G401.6 (cell line): ENCODE measurements around the gene PPTC7.
"Not testable (repeated sequence)": the region's sequence is repeated elsewhere in the genome, so short reads cannot be mapped to it uniquely, and the experiment has no call there.

Source experiments
- FAIRE-seq: peaks from 2 replicates; lab custom pipeline; 2012; peaks lifted over from hg19 to GRCh38; lab: Jason Lieb, UNC

PPTC7 gene

DNA sequence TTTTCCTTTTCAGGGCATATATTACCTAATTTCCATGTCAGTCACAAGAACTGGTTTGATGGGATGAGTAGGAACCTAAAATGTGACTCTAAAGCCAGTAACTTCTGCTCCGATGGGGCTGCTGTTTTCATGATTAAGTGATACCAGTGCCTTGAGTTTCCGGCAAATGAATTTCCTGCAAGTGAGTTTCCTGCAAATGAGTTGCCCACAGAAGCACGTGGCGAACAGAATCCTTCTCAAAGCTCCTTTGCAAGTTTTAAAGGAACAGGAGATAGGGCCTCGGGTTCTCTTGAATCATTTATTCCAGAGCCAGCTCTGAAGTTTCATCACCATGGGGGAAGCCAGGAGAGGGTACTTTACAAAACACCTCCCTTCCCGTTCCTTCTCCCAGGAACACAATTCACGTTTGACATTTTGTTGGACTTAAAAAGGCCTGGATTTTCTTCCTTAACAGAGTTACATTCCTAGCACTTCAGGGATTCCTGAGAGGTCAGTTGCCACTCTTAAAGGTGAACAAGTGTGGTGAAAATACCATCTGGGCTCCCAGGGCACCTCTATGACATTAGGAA lies 2.2 kb upstream of the PPTC7 start:
- FAIRE-seq = no peak

DNA sequence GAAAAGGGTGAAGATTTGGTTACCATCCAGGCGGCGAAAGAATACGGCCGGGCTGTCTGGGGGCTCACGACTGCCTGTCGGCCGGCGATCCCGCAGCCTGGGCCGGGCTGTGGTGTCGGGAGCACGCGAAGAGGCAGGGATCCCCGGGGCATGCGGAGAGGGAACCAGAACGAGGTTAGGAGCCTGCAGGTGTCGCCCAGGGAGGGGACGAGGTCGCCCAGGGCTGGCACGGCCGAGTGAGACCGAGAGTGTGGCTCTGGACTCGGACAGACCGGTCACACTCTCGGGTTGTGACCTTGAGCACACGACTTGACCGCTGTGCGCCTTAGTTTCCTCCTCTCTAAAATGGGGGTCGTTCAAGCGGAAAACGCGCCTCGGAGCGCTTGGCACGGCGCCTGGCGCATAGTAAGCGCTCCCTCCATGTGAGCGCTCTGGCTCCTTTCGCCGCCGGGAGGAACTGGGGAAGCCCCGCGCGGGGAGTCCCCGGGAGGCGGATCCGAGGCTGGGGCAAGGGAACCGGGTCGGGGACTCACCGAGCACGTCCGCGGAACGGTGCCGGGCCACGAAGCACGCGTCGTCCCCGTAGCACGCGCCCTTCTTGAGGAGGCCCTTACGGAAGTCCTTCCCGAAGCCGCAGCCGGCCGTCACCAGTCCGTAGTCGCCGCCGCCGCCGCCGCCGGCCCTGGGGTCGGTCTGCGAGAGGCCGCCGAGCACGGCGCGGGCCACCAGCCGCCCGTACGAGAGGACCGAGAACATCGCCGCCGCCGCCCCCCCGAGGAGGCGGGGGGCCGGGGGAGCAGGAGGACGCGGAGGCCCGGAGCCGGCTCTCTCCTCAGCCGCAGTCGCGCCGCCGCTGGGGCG lies 612 bp downstream of the PPTC7 start:
- FAIRE-seq = no peak

DNA sequence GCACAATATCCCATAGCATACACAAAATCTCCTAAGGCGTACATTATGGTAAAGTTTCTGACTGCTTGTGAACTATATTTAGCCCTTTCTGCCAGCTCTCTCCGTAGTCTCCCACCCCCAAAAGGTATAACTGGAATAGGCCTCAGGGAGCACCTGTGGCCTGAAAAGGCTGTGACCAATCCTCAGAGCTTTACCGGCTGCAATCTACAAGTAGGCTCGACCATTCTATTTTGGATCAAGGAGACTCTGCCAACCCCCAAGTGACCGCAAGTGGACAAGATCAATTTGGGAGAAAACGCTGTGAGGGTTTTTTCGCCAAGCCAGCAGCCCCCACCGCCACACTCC lies 1.2 kb downstream of the PPTC7 start:
- no peak for FAIRE-seq

DNA sequence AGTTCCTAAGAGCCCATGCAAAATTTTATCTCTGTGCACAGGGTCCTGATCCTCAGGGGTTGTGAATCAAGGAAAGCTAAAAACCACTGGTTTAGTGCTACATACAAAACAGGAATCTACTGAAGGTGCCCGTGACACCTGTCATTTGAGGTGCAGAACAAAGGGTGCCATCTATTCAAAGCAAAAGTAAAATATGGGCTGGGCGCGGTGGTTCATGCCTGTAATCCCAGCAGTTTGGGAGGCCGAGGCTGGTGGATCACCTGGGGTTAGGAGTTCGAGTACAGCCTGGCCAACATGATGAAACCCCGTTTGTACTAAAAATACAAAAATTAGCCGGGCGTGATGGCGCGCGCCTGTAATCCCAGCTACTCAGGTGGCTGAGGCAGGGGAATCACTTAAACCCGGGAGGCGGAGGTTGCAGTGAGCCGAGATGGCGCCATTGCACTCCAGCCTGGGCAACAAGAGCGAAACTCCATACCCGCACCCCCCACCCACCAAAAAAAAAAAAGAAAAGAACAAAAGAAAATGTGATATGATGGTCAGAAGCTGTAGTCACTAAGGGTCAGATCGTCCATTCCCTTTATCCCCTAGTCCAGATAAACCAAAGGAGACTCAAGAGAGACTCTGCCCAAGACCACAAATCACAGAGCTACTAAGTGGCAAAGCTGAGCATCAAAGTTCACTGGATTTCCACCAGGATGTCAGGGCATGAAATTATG lies 3.4 kb downstream of the PPTC7 start:
- no peak for FAIRE-seq

DNA sequence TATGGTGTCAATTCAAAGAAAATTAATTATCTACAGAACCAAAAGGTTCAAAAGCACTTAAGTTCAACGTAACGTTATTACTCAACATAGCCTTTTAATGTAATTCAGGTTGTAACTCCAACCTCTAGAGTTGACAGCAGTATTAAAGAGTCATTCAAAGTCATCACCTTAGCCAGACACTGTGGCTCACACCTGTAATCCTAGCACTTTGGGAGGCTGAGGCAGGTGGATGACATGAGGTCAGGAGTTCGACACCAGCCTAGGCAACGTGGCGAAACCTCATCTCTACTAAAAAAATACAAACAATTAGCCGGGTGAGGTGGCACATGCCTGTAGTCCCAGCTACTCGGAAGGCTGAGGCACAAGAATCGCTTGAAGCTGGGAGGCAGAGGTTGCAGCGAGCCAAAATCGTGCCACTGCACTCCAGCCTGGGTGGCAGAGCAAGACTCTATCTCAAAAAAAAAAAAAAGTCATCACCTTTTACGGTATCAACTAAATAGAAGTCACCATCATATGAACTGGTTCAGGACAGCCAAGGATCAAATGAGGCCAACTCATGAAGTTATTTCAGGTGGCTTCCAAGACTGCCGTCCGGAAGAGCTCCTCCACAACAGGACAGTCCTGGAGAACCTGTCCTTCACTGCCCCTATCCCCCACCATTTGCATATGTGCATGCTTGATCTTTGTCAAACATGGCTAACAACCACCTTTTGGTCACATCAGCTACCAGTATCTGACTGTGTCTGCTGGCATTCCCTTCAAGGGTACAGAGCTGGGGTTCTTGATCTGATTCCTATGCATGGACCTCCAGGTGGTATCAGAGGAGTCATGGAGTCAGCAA lies 4.2 kb downstream of the PPTC7 start:
- no peak for FAIRE-seq

DNA sequence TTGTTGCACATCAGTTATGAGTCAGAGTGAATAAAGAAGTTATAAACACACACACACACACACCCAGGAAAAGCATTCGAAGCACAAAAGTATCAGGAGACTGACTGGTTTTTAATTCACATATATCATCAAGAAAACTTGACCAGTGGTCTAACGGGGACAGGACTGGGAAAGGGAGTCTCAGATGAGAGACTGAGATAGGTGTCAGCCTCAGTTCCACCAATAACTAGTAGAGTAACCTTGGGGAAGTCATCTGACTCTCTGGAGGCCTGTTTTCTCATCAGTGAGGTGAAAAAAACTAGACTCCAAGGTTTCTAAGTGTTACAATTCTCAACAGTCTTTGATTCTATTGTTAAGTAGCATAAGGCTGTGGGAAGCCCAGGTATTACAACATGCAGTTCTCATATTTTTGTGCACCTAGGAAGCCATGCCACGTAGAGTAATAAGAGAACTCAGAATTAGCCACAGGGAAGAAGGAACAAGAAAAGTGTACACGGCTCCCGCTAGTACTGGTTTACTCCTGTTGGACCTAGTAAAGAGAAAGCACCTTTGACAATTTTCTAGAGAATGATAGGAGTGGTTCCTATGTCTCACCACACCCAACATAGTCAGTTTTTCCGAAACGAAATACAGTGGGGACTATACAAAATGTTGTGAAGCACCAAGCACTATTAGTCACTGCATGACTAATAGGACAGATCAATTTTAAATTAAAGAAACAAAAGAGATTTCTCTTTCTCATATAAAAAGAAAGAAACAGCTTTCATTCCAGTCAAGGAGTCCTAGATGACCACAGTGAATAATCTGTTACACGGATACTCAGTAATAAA lies 5.0 kb downstream of the PPTC7 start:
- FAIRE-seq = no peak

DNA sequence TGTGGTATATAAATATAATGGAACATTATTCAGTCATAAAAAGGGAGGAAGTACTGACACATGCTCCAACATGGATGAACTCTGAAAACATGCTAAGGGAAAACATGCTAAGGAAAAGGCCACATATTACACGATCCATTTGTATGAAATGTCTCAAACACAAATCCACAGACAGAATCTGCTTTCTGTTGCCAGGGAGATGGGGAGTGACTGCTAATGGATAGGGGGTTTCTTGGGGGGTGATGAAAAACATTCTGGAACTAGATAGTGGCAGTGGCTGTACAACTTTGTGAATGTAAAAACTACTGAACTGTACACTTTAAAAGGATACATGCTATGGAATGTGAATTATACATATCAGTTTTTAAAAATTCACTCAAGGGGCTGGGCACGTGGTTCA lies 6.6 kb downstream of the PPTC7 start:
- FAIRE-seq = no peak

DNA sequence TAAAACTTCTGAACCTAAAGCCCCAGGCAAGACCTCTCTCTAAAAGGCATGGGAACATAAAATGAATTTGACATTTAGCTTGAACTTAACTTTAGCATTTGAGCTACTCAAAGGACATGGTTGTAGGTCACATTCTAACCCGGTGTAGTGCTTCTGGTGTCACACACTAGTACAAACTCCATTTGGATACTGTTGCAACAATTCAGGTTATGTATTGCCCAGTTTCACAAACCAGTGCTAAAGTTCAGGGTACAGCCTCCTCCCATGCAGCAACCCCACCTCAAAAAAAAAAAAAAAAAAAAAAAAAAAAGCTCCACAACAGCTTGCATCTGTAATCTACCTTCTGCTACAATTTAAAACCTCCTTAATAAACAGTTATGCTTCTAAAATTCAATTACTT lies 7.8 kb downstream of the PPTC7 start:
- FAIRE-seq = no peak

DNA sequence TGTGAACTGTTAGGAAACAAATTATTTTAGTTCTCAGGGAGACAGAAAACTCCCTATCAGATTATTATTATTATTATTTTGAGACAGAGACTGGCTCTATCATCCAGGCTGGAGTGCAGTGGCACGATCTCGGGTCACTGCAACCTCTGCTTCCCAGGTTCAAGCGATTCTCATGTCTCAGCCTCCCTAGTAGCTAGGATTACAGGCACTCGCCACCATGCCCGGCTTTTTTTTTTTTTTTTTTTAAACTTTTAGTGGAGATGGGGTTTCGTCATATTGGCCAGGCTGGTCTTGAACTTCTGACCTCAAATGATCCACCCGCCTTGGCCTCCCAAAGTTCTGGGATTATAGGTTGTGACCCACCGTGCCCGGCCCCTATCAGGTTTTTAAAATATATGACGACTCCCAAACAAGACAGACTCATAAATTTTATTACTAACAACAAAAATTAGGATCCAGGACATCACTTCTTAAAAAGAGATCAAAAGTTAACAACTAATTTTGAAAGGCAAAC lies 8.3 kb downstream of the PPTC7 start:
- not testable (repeated sequence) for FAIRE-seq

DNA sequence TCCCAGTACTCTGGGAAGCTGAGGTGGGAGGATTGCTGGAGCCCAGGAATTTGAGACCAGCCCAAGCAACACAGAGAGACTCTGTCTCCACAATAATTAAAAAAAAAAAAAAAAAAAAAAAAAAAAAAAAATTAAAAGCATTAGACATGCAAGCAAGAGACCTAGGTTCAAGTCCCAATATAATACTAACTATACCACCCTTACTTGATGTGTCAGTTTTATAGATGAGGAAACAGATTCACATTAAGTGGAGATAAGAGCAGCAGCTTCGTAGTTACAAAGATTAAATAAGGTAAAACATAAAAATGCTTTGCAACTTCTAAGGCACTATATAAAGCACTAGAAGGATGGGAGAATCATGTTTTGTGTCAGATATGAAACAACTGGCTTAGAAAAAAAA lies 9.1 kb downstream of the PPTC7 start:
- no peak for FAIRE-seq

DNA sequence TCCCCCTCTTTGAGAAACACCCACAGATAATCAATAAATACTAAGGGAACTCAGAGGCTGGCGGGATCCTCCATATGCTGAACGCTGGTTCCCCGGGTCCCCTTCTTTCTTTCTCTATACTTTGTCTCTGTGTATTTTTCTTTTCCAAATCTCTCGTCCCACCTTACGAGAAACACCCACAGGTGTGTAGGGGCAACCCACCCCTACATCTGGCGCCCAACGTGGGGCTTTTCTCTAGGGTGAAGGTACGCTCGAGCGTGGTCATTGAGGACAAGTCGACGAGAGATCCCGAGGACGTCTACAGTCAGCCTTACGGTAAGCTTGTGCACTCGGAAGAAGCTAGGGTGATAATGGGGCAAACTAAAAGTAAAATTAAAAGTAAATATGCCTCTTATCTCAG lies 12.3 kb downstream of the PPTC7 start:
- FAIRE-seq = not testable (repeated sequence)

DNA sequence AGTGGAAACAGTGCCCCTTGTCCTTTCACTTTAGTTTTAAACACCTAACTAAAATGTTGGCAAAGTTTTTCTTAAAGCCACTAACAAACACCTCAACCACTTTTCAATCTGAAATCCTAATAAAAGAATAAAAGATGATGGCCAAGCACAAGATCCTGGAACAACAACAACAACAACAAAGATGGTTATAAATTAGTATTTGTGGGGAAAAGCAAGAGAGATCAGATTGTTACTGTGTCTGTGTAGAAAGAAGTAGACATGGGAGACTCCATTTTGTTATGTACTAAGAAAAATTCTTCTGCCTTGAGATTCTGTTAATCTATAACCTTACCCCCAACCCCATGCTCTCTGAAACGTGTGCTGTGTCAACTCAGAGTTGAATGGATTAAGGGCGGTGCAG lies 13.3 kb downstream of the PPTC7 start:
- FAIRE-seq = not testable (repeated sequence)

DNA sequence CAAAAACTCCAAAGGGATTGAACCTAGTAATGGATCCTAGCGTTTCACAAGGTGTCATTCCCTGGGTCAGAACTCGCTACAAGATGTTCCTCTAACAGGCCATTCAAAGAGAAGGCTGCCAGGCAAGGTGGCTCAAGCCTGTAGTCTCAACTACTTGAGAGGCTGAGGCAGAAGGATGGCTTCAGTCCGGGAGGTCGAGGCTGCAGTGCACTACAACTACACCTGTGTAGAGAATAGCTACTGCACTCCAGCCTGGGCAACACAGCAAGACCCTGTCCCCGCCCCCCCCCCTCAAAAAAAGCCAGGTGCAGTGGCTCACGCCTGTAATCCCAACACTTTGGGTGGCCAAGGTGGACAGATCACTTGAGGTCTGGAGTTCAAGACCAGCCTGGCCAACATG lies 14.4 kb downstream of the PPTC7 start:
- FAIRE-seq = no peak

DNA sequence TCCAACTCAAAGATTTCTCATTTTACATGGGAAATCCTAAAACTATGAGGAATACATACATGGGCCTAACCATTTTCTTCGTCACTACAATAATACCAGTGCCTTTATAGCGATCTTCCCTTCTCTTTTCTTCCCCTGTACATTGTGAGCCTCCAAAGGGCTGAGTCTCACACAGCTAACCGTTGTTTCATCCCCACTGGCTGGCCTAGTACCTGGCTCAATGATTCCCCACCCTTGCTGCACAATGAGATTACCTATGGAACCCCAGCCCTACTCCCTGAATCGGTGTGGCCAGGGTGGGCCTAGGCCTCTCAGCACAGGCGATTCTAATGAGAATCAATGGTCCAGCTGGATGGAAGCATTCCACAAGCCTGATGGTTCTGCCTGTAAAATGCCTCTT lies 16.1 kb downstream of the PPTC7 start:
- FAIRE-seq = no peak

DNA sequence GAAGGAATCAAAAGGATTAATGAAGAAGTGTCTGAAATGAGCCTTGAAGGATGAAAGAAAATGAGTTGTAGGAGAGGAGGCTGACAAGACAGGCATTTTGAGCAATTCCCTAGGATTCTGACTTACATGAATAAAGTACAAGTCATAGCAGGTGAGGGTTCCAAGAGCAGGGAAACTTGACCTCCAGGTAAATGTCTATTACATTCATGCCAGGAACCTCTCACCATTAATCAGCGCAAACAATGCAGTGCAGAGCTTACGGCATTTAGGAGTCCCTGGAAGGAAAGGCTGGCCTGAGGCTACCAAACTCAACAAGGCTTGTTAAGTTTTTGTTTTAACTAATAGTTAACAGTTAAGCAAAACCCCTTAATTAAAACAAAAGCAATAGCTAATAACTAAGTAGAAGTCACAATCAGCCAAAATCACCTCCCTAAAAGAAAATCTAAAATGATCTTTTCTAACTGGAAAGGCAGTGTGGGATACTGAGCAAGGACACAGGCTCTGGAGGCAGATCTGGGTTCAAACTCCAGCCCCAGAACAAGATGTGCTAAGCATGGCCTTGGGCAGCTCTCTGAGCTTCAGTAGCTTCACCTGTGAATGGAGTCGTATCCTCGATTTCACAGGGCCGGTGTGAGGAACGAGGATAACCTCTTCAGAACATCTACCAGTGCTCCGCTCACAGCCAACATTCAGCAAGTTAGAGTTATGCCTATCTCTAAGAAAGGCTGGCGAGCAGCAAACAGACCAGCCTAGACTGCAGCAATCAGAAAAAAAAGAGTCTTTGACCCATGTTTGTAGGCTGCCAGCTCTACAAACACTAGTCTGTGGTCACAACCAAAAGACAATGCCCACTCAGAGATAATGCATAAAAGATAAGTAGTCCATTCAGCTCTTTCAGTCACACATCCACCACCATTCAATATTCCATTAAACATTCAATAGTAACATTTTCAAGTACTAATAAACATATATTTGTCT lies 16.9 kb downstream of the PPTC7 start:
- no peak for FAIRE-seq

DNA sequence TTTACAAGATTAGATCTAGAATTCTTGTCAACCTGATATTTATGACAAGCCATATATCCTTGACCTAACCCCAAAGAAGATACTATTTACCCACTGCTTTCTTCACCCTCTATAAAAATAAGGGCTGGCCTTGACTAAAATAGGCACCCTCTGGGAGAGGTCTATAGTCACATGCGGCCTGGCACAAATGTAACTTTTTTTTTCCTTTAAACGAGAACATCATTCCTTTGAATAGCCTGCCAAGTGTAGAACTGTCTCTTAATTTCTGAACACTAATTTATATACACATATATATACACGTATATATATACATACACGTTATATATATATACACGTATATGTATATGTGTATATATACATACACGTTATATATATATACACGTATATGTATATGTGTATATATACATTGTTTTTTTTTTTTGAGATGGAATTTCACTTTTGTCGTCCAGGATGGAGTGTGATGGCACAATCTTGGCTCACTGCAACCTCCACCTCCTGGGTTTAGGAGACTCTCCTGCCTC lies 18.6 kb downstream of the PPTC7 start:
- peak; percentile 42 for FAIRE-seq

DNA sequence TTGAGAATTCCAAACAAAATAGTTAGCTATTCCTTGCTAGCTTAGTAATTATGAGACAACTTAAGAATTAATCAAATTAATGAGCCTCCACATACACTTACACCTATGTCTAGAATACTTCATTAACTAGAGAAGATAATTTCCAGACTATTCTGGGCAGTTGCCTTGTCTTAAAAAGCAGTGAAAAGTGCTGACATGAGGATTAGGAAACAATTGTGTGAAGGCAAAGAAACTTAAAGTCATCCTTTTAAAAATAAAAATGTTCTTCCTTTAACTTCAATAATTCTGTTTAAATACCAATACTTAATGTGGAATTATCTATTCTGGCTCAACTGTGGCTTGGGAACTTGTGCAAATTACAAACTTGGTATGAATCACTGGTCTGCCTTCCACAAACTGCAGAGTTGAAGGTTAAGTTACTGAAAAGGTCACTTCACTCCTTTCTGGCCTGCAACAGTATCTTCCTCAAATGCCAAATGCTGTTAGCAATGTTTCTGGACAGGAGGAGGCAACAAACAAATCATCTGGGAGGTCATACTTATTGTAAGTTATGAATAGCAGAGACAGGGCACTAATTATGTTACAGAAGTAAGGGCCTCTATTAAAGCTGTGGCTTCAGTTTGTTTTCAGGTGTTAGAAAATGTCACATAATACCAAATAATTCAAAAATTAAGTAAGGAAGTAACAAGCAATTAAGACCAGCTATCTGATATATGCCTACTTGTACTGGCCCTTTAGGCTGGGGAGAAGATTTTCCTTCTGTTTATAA lies 19.2 kb downstream of the PPTC7 start:
- no peak for FAIRE-seq

DNA sequence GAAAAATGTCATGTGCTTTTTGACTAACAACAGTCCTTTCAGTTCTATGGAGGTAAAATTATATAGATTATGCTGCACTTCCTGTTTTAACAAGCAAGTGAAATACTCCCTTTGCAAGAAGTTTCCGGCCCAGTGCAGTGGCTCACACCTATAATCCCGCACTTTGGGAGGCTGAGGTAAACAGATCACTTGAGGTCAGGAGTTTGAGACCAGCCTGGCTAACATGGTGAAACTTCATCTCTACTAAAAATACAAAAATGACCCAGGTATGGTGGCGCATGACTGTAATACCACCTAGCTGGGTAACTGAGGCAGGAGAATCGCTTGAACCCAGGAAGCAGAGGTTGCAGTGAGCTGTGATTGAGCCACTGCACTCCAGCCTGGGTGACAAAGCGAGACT lies 20.7 kb downstream of the PPTC7 start:
- FAIRE-seq = not testable (repeated sequence)
